MV-4-11 (cell line): Measurements from ENCODE around the gene NXT1.
A peak's percentile ranks its signal among the peaks of the same experiment; 100 is the strongest.
"Not testable (repeated sequence)": the region's sequence is repeated elsewhere in the genome, so short reads cannot be mapped to it uniquely, and the experiment has no call there.

Source experiments
- DNase-seq: peaks from one replicate; lab custom pipeline; 2025; lab: John Stamatoyannopoulos, UW

Gene NXT1

DNA sequence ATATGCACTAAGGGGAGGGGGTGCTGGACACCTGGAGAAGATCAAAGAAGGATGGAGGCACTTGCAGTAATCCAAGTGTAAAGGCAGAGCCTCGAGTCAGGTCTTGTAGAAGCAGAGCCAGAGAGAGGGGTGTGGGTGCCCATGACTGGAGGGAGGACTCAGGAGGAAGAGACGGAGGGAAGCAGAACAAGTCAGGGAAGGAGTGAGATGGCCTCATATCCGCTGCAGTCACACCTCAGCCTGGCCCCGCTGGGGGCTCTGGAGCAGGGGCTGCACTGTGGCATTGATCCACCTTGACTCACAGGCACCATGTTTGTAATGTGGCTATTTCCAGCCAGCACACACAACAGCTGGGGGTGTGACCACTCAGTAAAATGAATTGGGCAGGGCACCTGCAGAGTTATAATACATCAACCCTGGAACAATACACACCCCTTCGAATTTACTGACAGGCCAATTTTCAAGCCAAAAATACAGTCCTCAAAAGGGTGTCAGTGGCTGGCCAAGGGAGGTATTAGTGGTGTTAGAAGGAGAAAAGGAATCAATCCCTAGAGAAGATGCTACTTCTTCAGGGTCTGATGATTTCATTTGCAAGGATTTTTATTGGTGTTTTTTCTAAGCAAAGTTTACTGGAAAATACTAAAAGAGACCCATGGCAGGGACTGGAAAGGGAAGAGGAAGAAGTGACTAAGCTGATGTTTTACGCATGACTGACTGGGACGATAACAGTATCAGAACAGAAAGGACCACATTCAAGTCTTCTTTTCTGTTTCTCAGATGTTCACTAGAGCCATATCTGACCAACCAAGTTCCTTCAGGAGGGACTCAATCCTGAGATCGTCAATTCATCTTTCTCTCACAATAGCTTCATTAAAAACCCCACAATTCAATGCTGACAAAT, 18.9 kb upstream of the NXT1 start:
- DNase-seq: no peak

DNA sequence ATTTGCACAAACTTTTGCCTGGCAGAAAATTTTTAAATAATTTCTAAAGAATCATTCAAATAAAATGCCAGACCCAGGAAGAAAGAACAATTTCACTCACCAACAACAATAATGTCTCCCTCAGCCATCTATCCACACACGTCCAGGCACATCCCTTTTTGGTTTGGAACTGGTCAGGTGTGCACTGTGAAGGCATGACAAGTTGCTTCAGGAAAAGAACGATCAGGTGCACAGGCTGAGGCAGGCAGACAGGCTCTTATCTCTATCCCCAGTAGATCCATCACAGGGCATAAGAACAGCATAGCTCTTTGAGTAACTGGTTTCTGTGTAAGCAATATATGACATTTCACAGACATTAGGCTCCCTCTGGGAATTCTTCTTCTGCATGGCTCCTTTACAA, 18.1 kb upstream of the NXT1 start:
- no peak for DNase-seq

DNA sequence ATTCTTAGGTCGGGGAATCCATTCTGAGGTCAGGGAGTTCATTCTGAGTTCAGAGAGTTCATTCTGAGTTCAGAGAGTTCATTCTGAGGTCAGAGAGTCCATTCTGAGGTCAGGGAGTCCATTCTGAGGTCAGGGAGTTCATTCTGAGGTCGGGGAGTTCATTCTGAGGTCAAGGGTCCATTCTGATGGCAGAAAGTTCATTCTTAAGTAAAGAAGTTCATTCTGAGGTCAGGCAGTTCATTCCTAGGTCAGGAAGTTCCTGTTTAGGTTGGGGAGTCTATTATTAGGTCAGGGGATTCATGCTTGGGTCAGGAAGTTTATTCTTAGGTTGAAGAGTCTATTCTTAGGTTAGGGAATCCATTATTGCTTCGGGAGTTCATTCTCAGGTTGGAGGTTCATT, 16.5 kb upstream of the NXT1 start:
- peak; percentile 76 for DNase-seq

DNA sequence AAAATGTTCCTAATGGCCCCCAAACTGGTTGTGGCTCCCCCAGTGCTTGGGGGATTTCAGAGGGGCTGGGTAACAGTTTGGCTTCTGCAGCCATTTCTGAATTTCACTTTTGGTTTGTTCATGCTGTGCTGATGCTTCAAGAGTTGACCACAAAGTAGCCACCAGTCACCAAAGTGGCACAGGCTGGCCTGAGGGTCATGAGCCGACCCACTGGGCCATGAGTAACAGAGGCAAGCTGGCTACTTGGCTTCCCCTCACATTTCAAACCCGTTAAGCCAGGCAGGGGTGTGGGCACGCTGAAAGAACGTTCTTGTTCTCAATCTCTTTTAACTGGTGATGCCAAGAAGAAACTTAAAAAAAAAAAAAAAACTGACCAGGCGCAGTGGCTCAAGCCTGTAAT, 15.1 kb upstream of the NXT1 start:
- no peak for DNase-seq

DNA sequence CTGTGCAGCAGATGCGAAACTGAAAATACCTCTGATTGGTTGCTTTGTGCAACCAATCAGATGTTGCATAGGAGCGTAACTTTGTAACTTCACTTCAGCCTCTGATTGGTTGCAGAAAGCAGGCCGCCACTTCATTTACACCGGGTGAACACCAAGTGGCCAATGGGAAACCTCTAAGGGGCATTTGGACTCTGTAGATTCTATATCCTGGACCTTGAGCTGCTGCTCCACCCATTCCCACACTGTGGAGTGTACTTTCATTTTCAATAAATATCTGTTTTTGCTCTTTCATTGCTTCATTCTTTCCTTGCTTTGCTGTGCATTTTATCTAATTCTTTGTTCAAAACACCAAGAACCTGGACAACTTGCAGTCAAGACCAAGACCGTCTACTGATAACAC, 14.1 kb upstream of the NXT1 start:
- DNase-seq: no peak

DNA sequence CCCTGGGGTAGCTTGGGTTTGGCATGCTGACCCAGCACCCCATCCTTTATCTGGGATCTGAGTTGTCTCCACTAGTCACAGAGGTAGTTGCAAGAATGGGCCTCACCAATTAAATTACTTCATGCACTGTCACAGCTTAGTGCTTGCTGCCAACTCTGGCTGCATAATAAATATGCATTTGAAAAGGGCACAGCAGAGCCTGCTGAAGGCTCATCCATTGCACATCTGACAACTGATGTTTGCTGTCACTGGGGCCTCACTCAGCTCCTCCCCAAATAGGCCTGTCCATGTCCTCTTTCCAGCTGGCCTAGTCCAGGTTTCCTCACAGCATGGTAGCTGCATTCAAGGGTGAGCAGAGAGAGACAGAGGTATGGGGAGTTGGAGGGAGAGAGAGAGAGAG, 13.3 kb upstream of the NXT1 start:
- no peak for DNase-seq

DNA sequence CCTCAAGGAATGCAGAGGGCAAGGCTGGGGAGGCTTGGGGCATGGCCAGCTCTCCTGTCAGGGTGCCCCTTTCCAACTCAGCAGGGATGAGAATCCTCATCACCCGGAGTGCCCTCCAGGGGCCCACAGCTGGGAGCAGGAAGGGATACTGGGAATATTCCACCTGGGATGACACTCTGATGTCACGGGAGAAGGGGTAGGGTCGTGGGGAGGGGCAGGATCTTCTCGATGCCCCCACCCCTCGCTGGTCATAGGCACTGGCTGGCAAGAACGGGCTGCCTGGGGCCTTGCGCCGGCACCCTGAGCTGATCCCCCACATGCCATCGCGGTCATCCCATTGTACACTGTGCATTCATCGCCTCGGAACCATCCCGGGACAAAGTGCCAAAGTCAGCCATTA, 10.6 kb upstream of the NXT1 start:
- no peak for DNase-seq

DNA sequence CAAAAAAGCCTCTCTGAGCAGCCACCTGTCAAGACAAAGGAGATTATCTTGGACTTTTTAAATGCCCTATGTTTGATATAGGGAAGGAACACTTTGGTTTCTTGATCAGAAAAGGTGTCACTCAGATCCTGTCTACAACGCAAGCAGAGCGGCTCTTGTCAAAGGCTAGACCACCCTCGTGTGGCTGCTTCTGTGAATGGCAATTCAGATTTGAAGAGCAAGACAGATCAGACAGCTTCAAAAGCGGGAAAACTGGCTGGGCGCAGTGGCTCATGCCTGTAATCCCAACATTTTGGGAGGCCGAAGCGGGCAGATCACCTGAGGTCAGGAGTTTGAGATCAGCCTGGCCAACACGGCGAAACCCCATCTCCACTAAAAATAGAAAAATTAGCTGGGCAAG, 10.1 kb upstream of the NXT1 start:
- DNase-seq: peak; percentile 64

DNA sequence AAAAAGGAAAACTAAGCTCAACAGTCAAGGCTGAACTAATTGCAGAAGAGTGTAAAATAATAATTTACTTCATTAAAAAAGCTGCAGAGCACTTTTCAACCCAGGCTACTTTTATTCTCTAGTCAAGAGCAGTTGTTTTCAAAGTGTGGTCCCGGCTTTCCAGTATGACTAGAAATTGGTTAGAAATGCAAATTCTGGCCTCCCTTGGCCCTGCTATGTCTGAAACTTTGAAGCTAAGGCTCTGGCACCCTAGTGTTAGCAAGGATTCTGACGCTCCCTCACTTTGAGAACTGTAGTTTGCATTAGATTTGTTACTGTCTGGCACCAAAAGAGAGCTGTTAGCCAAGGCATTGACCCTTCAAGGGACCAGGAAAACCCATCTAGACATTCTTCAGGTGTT, 9.5 kb upstream of the NXT1 start:
- no peak for DNase-seq

DNA sequence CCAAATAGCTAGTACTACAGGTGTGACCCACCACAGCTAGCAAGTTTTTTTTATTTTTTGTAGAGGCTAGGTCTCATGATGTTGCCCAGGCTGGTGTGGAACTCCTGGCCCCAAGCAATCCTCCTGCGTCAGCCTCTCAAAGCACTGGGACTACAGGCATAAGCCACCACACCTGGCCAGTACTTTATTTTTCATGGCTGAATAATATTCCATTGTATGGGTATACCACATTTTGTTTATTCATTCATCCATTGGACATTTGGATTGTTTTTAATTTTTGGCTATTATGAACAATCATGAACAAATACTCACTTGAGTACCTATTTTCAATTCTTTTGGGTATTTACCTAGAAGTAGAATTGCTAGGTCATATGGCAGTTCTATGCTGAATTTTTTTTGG, 7.0 kb upstream of the NXT1 start:
- no peak for DNase-seq

DNA sequence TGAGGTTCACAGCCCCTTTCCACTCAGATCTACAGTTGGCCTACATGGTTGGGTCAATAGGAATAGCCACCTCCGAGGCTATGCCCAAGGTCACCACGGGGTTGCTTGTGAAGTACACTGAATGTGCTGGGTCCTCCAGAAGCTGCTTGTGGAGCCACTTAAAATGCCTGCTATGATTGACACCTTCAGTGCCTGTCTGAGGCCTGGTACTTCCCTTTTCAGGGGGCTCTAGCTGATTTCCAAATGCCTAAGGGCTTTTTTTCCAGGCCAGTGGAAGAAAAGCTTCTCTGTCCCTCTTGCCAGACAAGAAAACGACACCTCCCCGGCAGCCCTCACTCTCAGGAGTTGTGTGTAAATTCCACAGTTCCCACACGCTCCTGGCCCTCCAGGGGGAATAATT, 6.3 kb upstream of the NXT1 start:
- DNase-seq: peak; percentile 40

DNA sequence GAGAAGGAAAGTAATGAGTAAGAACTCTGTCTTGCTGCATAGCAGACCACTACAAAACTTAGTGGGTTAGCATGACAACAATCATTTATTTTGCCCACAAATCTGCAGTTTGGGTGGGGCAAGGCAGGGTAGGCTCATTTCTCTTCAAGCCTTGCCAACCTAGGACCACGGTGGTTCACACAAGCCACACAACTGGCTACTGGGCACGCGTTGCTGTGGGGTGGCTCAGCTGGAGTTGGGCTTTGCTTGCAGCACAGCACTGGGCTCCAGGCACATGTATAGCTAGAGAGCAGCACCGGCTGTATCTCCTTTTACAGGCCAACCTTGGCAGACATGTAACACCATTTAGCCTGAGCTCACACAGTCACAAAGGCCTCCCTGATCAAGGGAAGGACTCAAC, 4.6 kb upstream of the NXT1 start:
- no peak for DNase-seq

DNA sequence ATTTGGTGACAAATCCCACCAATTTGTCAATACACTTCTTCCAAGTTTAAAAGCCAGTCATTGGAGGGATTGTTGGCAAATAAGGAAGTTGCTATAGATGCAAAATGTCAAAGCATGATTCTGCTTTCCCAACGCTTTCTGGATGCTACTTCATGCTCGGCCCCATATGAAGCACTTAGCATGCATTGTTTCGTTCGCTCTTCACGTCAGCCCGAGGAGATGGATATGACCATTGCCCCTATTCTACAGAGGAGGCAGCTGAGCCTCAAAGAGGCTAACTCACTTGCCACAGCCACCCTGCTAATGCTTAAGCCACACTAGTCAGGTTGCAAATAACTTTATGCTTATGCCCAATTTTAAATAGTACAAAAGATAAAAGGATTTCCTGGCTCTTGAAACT, 2.8 kb upstream of the NXT1 start:
- DNase-seq: no peak

DNA sequence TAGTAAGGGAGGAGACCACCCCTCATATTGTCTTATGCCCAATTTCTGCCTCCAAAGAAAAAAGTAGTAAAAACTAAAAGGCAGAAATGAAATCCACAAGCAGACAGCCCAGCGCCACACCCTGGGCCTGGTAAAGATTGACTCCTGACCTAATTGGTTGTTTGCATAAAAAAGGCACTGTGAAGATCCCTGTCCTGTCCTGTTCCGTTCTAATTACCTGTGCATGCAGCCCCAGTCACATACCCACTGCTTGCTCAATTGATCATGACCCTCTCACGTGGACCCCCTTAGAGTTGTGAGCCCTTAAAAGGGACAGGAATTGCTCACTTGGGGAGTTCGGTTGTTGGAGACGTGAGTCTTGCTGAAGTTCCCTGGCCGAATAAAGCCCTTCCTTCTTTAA, 2.1 kb upstream of the NXT1 start:
- DNase-seq: not testable (repeated sequence)

DNA sequence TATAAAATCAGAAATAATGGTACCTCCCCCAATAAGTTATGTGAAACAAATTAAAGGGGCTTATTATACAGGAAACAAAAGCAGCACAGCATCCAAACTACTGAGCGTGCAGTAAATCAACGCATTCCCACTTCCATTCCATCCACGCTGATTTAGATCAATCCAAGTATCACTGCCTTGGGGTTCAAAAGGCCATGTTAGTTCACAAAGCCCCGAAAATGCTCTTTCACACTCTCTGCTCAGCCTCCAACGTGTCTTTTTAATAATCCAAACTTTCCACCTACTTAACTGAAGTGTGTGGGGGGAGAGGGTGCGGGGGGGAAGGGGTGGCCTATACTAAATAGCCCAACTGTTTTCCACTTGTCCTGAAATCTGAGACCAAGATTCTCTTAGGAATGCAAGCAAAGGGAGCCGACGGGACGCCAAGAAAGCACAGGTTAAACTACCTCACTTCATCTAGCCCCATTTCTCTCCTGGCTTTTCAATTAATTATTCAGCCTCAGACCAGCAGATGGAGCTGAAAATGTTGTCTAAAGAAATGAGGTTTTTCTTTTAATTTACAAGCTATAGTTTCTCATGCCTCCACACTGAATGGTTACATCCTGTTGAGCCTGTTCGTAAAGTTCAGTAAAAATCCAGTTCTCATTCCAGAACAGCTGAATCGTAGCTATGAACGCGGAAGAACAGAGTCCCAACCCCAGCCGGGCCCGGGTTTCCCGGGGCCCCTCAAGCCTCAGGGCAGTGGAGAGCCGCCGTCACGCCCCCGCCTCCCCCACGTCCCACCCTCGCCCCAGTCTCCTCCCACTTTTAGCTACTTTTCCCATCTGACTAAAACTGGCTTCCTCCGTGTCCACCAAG, 1.0 kb upstream of the NXT1 start:
- DNase-seq: peak; percentile 66

DNA sequence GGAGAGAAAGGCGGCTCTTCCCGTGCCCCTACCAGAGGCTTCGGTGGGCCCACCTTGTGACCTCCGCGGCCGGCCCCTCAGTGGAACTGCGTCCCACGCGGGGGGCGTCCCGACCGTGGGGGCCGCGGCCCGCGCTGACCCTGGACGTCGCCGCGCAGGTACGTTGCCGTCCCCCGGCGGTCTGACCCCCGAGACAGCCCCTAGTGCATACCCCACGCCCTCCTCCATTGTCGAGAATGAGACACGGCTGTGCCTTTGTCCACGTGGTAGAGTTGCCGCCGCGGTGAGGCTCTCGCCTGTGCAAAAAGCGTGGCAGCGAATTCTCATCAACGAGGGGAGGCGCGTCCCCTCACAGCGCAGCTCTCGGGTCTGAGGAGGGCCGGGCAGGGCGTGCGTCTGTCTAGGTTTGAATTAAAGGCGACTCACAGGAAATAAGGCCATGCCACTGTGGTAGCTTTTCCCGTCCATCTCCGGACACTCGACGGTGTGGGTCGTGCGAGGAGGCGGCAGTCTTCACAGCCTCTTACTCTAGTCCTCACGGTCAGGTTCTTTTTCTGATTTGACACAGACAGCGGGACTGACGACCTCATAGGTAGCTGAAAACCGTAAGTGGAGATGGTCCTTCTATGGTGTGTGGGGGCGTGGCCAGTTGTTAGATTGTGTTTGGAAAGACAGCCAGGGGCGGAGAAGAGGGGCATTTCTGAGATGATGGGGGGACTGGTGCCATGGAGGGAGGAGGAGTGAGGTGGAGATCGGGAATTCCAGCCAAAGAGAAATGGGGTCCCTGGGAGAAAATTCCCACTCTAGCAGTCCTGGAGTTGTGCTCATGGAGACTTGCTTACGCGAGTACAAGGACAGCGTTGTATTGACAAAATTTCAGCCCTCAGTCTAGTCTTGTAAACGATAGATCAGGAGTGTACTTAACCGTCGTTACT, 580 bp downstream of the NXT1 start:
- DNase-seq: peak; percentile 18

DNA sequence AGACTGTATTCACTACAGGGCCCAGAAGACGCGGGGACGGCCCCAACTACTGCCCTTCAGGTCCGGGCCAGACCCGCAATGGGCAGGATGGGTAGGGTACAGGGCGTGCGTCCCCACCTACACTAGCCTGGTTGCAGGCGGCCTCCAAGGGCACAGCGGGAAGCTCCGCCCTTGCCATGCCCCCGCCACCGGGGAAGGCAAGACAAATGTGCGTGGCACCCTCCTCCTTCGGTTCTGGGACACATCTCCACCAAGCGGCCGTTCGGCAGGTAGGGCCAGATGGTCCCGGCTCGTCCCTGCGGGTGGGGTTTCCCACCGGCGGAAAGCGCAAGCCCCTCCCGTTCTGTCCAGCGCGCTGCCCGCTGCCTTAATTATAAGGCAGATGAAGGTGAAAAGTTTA, 5.6 kb downstream of the NXT1 start:
- no peak for DNase-seq

DNA sequence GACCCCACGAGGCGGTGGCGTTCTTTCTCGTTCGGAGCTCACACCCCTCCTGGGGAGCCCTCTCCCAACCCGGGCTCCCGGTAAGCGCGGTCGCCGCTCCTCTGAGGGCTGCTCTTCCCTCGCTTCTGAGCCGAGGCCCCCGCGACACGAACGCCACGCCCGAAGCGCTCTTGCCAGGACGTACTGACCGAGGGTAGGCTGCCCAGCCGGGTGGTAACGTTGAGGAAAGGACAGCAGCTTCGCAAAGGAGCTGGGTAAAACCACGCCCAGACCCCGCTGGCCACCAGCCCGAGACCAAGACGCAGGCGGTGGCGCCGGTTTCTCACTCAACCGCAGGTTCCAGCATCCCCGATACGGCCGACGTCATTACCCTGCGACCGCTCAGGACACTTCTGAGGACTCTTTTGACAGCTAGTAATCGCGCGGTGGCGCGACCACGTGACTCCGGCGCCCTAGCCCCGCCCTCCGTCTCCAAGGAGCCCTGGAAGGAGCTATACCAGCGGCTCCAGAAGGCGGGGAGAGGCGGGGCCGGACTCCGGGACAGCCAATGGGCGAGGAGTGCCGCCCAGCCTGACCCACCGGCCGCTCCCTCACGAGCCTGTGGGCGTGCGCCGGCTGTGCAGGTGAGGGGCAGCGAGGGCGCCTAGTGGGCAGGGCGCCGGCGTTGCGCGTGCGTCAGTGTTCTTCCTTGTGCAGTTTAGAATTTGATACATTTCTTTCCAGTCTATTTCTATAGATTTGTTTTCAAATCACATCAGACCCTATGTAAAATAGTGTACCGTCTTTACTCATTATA, 7.4 kb downstream of the NXT1 start:
- DNase-seq: peak; percentile 99

DNA sequence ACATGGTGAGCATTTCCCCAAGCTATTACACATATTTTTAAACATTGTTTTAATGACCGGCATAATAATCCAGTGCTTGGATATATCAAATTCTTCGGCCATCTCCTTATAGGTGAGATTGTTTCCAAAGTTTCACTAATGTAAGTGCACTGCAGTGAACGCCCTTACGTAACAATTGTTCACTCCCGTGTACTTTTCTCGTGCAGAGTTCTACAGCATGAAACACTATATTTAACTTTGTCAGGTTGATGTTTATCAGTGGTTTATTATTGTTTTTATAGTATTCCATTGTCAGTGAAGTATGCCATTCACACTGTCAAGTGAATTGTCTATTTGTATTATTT, 7.9 kb downstream of the NXT1 start:
- no peak for DNase-seq

DNA sequence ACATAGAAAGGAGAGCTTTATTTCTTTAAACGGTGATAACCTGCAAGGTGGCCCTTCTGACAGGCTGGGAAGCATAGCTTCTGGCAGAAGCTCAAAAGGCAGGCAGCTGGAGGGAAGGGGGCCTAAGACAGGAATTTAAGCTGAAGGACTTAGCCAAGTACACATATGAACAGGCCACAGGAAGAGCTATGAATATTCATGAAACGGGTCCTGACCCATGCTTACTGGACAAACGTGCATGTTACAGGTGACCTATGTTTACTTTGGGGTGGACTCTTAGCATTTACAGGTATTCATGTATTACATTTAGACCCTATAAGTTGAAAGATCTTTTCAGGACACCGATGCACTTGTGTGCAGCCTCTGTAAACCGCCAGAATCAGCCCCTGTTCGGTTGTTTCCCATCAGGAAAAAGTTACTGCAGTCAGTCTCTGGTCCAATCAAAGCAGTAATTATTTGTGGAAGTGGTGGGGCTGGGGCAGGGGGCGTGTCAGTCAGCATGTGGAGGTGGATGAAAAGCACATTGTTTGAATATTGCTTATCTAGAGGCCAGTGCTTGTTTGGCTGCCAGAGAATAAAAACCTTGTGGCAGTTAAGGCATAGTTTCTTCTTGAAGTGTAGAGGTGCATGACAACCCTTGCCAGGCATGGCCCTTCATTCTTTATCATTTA, 8.5 kb downstream of the NXT1 start:
- DNase-seq: no peak

DNA sequence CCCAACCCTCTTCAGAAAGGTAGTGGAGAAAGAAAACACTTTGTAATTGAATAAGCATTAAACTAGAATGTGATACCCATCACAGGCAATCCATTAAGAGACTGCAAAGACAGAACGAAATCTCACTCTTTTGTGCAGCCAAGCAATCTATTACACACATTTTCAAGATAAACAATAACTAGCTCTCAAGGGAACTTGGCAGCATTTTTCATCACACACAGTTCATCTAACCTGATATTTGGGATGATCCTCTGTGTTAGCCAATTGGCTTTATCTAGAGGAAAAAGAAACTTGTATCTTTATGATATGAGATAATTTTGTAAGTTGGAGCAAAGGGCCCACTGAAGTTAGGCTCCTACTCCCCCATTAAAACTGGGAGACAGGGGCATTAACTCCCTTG, 9.9 kb downstream of the NXT1 start:
- DNase-seq: no peak
